Endothelial cell of hepatic sinusoid (primary cell): ENCODE results near the gene TBC1D2B.

Experiments used
- in situ Hi-C: cut with HindIII; loops from 2 replicates; pipeline ENCODE4 v1.10.0; 2017; ENCODE audit warnings: low sequenced_read_pairs

TBC1D2B gene

GRCh38 chr15:78098131-78098755 lies 20.7 kb upstream of the TBC1D2B start:
- in situ Hi-C loops, result no loop called here

- in situ Hi-C loops, result no loop called here
Observed at GRCh38 chr15:78097667-78098066, 20.2 kb upstream of the TBC1D2B start.

- in situ Hi-C loops, result loop anchor here (5.0 kb wide), 1 partner anchor 54 kb away; the partner anchor contains the start of gene IDH3A
Observed at GRCh38 chr15:78093242-78094020, 15.9 kb upstream of the TBC1D2B start.

GRCh38 chr15:78092261-78093041 lies 14.9 kb upstream of the TBC1D2B start, which contains the start of gene SH2D7:
Gene SH2D7, plus strand, starts transcription at chr15:78092561. Its CDS starts 24 bp downstream, at chr15:78092585.
- in situ Hi-C loops, result loop anchor here (5.0 kb wide), 1 partner anchor 55 kb away; the partner anchor contains the start of gene IDH3A

- in situ Hi-C loops, result loop anchor here (5.0 kb wide), 1 partner anchor 57 kb away; the partner anchor contains the start of gene IDH3A
Observed at GRCh38 chr15:78090422-78091063, 13.0 kb upstream of the TBC1D2B start.

GRCh38 chr15:78088773-78089080 lies 11.2 kb upstream of the TBC1D2B start:
- in situ Hi-C loops, result no loop called here

GRCh38 chr15:78087951-78088772 lies 10.7 kb upstream of the TBC1D2B start:
- in situ Hi-C loops, result no loop called here

- in situ Hi-C loops, result no loop called here
Observed at GRCh38 chr15:78085928-78086327, 8.4 kb upstream of the TBC1D2B start.

- in situ Hi-C loops, result no loop called here
Observed at GRCh38 chr15:78084449-78084750, 6.9 kb upstream of the TBC1D2B start.

GRCh38 chr15:78083687-78084448 lies 6.4 kb upstream of the TBC1D2B start:
- in situ Hi-C loops, result no loop called here

- in situ Hi-C loops, result no loop called here
Observed at GRCh38 chr15:78083186-78083585, 5.7 kb upstream of the TBC1D2B start.

- in situ Hi-C loops, result no loop called here
Observed at GRCh38 chr15:78082743-78083110, 5.2 kb upstream of the TBC1D2B start.

GRCh38 chr15:78082106-78082742 lies 4.7 kb upstream of the TBC1D2B start:
- in situ Hi-C loops, result no loop called here

- in situ Hi-C loops, result no loop called here
Observed at GRCh38 chr15:78080088-78080460, 2.6 kb upstream of the TBC1D2B start.

- in situ Hi-C loops, result no loop called here
Observed at GRCh38 chr15:78079298-78080087, 2.0 kb upstream of the TBC1D2B start.

- in situ Hi-C loops, result no loop called here
Observed at GRCh38 chr15:78077871-78078210, 330 bp upstream of the TBC1D2B start.

GRCh38 chr15:78076231-78077052 lies 1.1 kb downstream of the TBC1D2B start:
- in situ Hi-C loops, result no loop called here
